Measurements from ENCODE around the gene CDHR2. TPM values are rescaled to one million over a fixed set of nuclear protein-coding genes. Genes with fewer than 3 reads are reported as not detected.

CDHR2 gene
- total and polyA plus RNA-seq, 2 of the 13 experiments (the other 11 are each of a cell fraction or from before 2014, with no cell fraction given) = 17.9 to 20.9 TPM

DNA sequence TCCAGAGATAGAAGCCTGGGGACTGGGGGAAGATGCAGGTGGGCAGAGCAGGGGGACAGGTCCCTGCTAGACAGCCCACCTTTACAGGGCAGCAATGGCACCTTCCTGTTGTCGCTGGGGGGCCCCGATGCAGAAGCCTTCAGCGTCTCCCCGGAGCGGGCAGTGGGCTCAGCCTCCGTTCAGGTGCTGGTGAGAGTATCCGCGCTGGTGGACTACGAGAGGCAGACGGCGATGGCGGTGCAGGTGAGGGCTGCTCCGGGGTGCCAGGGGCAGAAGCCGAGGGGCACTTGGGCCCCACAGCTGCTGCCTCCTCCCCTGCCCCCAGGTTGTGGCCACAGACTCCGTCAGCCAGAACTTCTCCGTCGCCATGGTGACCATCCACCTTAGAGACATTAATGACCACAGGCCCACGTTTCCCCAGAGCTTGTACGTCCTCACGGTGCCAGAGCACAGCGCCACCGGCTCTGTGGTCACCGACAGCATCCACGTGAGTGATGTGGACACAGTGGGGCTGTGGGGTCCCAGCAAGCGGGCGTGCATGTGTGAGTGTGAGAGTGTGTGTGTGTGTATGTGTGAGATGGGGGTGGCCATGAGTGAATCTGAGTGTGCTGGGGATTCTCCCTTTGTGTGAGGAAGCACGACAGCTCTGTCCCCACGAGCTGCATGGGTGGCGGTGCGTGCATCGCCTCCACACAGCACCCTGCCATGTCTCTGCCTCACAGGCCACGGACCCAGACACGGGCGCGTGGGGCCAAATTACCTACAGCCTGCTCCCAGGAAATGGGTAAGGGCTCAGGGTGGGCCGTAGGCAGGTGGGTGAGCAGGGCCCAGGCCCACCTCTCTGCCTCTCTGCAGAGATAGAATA, 28.4 kb downstream of the CDHR2 start:
- in situ Hi-C loops (cut with HindIII; ENCODE audit: extremely low pct_ligation_motif_present, low pct_unique_long_range_greater_than_20kb) = loop anchor here (25.0 kb wide), 1 partner anchor 840 kb away; no protein-coding TSS in a partner anchor
- no peak overlapping the region for H2AFZ ChIP-seq (ENCODE audit: low read length)
- no peaks in the 10 kb centered on the region for H3K4me1 ChIP-seq (ENCODE audit: insufficient read depth, low read length)
- no peaks in the 10 kb centered on the region for H3K9me3 ChIP-seq (ENCODE audit: low read length)
- no peaks in the 10 kb centered on the region for H4K20me1 ChIP-seq (ENCODE audit: insufficient read depth, low read length)
- no peak overlapping the region for H3K27ac ChIP-seq (ENCODE audit: extremely low read length, insufficient read depth, low read length)
- DNase-seq (ENCODE audit: low spot score) = no peak
- ChIA-PET CTCF (ENCODE audit: low intra/inter-chr PET ratio, low total read pairs) (interaction anchor here (1.6 kb wide), 1 partner anchor 161 kb away, joined by 5 read pairs; the partner anchor contains the start of gene CLTB), POLR2A (no interaction called here)
- no peak for ATAC-seq
- no peak overlapping the region for H3K4me2 ChIP-seq (ENCODE audit: low read depth, low read length)
- TF ChIP-seq POLR2AphosphoS5 (IDR thresholded peaks at IDR 0.05; ENCODE audit: low read depth, low read length) (no peak), ZBTB3 (CRISPR knock-in tag; IDR thresholded peaks at IDR 0.05; ENCODE audit: borderline replicate concordance, low read depth) (no peak), NFKBIZ (CRISPR knock-in tag; IDR thresholded peaks at IDR 0.05) (no peak), ZSCAN31 (CRISPR knock-in tag; IDR thresholded peaks at IDR 0.05; ENCODE audit: low read depth) (no peak)
- TF ChIP-seq, protein P1, sequence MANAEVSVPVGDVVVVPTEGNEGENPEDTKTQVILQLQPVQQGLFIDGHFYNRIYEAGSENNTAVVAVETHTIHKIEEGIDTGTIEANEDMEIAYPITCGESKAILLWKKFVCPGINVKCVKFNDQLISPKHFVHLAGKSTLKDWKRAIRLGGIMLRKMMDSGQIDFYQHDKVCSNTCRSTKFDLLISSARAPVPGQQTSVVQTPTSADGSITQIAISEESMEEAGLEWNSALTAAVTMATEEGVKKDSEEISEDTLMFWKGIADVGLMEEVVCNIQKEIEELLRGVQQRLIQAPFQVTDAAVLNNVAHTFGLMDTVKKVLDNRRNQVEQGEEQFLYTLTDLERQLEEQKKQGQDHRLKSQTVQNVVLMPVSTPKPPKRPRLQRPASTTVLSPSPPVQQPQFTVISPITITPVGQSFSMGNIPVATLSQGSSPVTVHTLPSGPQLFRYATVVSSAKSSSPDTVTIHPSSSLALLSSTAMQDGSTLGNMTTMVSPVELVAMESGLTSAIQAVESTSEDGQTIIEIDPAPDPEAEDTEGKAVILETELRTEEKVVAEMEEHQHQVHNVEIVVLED (CRISPR knock-in tag; IDR thresholded peaks at IDR 0.05; ENCODE audit: borderline replicate concordance) = no peak
- TF ChIP-seq, protein P2, sequence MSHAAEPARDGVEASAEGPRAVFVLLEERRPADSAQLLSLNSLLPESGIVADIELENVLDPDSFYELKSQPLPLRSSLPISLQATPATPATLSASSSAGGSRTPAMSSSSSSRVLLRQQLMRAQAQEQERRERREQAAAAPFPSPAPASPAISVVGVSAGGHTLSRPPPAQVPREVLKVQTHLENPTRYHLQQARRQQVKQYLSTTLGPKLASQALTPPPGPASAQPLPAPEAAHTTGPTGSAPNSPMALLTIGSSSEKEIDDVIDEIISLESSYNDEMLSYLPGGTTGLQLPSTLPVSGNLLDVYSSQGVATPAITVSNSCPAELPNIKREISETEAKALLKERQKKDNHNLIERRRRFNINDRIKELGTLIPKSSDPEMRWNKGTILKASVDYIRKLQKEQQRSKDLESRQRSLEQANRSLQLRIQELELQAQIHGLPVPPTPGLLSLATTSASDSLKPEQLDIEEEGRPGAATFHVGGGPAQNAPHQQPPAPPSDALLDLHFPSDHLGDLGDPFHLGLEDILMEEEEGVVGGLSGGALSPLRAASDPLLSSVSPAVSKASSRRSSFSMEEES (CRISPR knock-in tag; IDR thresholded peaks at IDR 0.05) = no peak
- TF ChIP-seq, protein P3, sequence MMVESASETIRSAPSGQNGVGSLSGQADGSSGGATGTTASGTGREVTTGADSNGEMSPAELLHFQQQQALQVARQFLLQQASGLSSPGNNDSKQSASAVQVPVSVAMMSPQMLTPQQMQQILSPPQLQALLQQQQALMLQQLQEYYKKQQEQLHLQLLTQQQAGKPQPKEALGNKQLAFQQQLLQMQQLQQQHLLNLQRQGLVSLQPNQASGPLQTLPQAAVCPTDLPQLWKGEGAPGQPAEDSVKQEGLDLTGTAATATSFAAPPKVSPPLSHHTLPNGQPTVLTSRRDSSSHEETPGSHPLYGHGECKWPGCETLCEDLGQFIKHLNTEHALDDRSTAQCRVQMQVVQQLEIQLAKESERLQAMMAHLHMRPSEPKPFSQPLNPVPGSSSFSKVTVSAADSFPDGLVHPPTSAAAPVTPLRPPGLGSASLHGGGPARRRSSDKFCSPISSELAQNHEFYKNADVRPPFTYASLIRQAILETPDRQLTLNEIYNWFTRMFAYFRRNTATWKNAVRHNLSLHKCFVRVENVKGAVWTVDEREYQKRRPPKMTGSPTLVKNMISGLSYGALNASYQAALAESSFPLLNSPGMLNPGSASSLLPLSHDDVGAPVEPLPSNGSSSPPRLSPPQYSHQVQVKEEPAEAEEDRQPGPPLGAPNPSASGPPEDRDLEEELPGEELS (CRISPR knock-in tag; IDR thresholded peaks at IDR 0.05) = no peak
- peaks cover 3 to 11% of the 10 kb centered on the region in 2 experiments; a peak in 4 of 5 replicates for H3K36me3 ChIP-seq (replicated peaks in 1 of 2; ENCODE audit: control insufficient read depth in 1 of 2, insufficient read depth in 2 of 2, low read length in 2 of 2)
- no peak overlapping the region for H3K4me3 ChIP-seq (replicated peaks in 1 of 3; ENCODE audit: insufficient read depth in 1 of 3, low read depth in 2 of 3, low read length in 3 of 3)
- no TSS peak for BruUV-seq (replicated peaks)
- intact Hi-C loops (cut with micrococcal nuclease; ENCODE audit: unreplicated experiment) = no loop called here
- 94% methylated on average over 24 of the region's 36 CpGs for WGBS (ENCODE audit: low lambda C conversion rate)
- H3K79me2 ChIP-seq (ENCODE audit: insufficient read depth, low read length) = no peaks in the 10 kb centered on the region
- H3K9ac ChIP-seq (ENCODE audit: insufficient read depth, low read depth, low read length) = no peak overlapping the region
- FAIRE-seq = no peak
- no peaks in the 10 kb centered on the region for H3K27me3 ChIP-seq (ENCODE audit: control insufficient read depth in 1 of 2, insufficient read depth in 2 of 2, low read length in 2 of 2)

All from HepG2 (cell line).